WTC11 (cell line): ENCODE results near the gene PTPRN2. TPM values are rescaled to one million over a fixed set of nuclear protein-coding genes. Genes with fewer than 3 reads are reported as not detected.

Experiments used
- ATAC-seq: fragments of 200-7000 bp; cut with Tn5 transposase; 2 replicates; pipeline ENCODE4 v1.10.0; 2021; ENCODE audit warnings: mild to moderate bottlenecking, moderate library complexity
- CTCF ChIA-PET: fragments of 300-600 bp; sonication (Branson Sonifier 250); formaldehyde crosslinking; loops from one replicate; lab custom pipeline; 2021; ENCODE audit warnings: antibody characterized with exemption; lab: Charles Lee
- POLR2A ChIA-PET: fragments of 350-600 bp; sonication (Branson Sonifier 250); formaldehyde crosslinking; loops from one replicate; lab custom pipeline; 2021; ENCODE audit warnings: antibody characterized with exemption; lab: Charles Lee
- DNase-seq: peaks from one replicate; pipeline ENCODE4 v3.0.0; 2021; ENCODE audit warnings: low spot score
- H3K27ac Mint-ChIP-seq: 2 replicates; pipeline ENCODE4 v1.8.0; 2021; ENCODE audit warnings: mixed read lengths
- H3K27me3 Mint-ChIP-seq: 2 replicates; pipeline ENCODE4 v1.8.0; 2021; ENCODE audit warnings: low read depth, mild to moderate bottlenecking, moderate library complexity, mixed read lengths
- H3K36me3 Mint-ChIP-seq: 2 replicates; pipeline ENCODE4 v1.8.0; 2021; ENCODE audit warnings: mixed read lengths
- H3K4me1 Mint-ChIP-seq: 2 replicates; pipeline ENCODE4 v1.8.0; 2022; ENCODE audit warnings: mixed read lengths
- H3K4me3 Mint-ChIP-seq: 2 replicates; pipeline ENCODE4 v1.8.0; 2021; ENCODE audit warnings: mild to moderate bottlenecking, moderate library complexity, mixed read lengths
- H3K9me3 Mint-ChIP-seq: 2 replicates; pipeline ENCODE4 v1.8.0; 2021; ENCODE audit warnings: mixed read lengths
- ARID4B ChIP-seq: sonication (generic); formaldehyde crosslinking; IDR thresholded peaks from 2 replicates; pipeline ENCODE4 v1.8.0; 2023; ENCODE audit warnings: missing genetic modification reagents, mild to moderate bottlenecking, borderline replicate concordance
- ELF4 ChIP-seq: sonication (generic); formaldehyde crosslinking; IDR thresholded peaks from 2 replicates; pipeline ENCODE4 v1.8.1; 2022; ENCODE audit warnings: low read depth, mild to moderate bottlenecking, moderate library complexity, missing genetic modification reagents
- EMX1 ChIP-seq: fragments of 250-450 bp; sonication (Bioruptor Pico); IDR thresholded peaks from 2 replicates; pipeline ENCODE4 v1.8.0; 2021; ENCODE audit warnings: mild to moderate bottlenecking
- ESRRA ChIP-seq: sonication (generic); formaldehyde crosslinking; IDR thresholded peaks from 2 replicates; pipeline ENCODE4 v1.8.1; 2022; ENCODE audit warnings: mild to moderate bottlenecking, missing genetic modification reagents, borderline replicate concordance
- FOXJ3 ChIP-seq: sonication (generic); formaldehyde crosslinking; IDR thresholded peaks from 2 replicates; pipeline ENCODE4 v1.9.0; 2021; ENCODE audit warnings: missing genetic modification reagents, mild to moderate bottlenecking, borderline replicate concordance
- FOXK1 ChIP-seq: sonication (generic); formaldehyde crosslinking; IDR thresholded peaks from 2 replicates; pipeline ENCODE4 v1.8.0; 2022; ENCODE audit warnings: mild to moderate bottlenecking, moderate library complexity, missing genetic modification reagents
- GABPB1 ChIP-seq: sonication (generic); formaldehyde crosslinking; IDR thresholded peaks from 2 replicates; pipeline ENCODE4 v1.8.1; 2023; ENCODE audit warnings: mild to moderate bottlenecking, missing genetic modification reagents
- IRF2 ChIP-seq: sonication (generic); formaldehyde crosslinking; IDR thresholded peaks from 2 replicates; pipeline ENCODE4 v1.8.0; 2022; ENCODE audit warnings: low read depth, missing genetic modification reagents, borderline replicate concordance
- JAZF1 ChIP-seq: fragments of 250-450 bp; sonication (Bioruptor Pico); IDR thresholded peaks from 2 replicates; pipeline ENCODE4 v1.9.0; 2021; ENCODE audit warnings: moderate library complexity, mild to moderate bottlenecking, inconsistent platforms
- JUN ChIP-seq: sonication (generic); formaldehyde crosslinking; IDR thresholded peaks from 2 replicates; pipeline ENCODE4 v1.8.0; 2023; ENCODE audit warnings: mild to moderate bottlenecking, missing genetic modification reagents
- KAT7 ChIP-seq: sonication (generic); formaldehyde crosslinking; IDR thresholded peaks from 2 replicates; pipeline ENCODE4 v1.8.1; 2023; ENCODE audit warnings: missing genetic modification reagents, mild to moderate bottlenecking, borderline replicate concordance
- MYBL2 ChIP-seq: sonication (generic); formaldehyde crosslinking; IDR thresholded peaks from 2 replicates; pipeline ENCODE4 v1.8.1; 2023; ENCODE audit warnings: mild to moderate bottlenecking, moderate library complexity, missing genetic modification reagents
- SMAD4 ChIP-seq: sonication (generic); formaldehyde crosslinking; IDR thresholded peaks from 2 replicates; pipeline ENCODE4 v1.8.0; 2022; ENCODE audit warnings: mild to moderate bottlenecking, missing genetic modification reagents
- ZBTB21 ChIP-seq: sonication (generic); formaldehyde crosslinking; IDR thresholded peaks from 2 replicates; pipeline ENCODE4 v1.8.1; 2023; ENCODE audit warnings: mild to moderate bottlenecking, missing genetic modification reagents, borderline replicate concordance
- ZMAT4 ChIP-seq: fragments of 250-450 bp; sonication (Bioruptor Pico); IDR thresholded peaks from 2 replicates; pipeline ENCODE4 v1.9.0; 2021; ENCODE audit warnings: mild to moderate bottlenecking
- ZNF121 ChIP-seq: sonication (generic); formaldehyde crosslinking; IDR thresholded peaks from 2 replicates; pipeline ENCODE4 v1.8.0; 2023; ENCODE audit warnings: missing genetic modification reagents
- ZNF263 ChIP-seq: sonication (generic); formaldehyde crosslinking; IDR thresholded peaks from 2 replicates; pipeline ENCODE4 v1.8.1; 2022; ENCODE audit warnings: low read depth, mild to moderate bottlenecking, moderate library complexity, missing genetic modification reagents
- total RNA-seq: library from RNA; stranded (reverse); gene quantifications from 3 replicates; pipeline ENCODE4 v1.2.3, GENCODE V29; 2021
- TF ChIP-seq, protein P1 (sequence below): sonication (generic); formaldehyde crosslinking; IDR thresholded peaks from 2 replicates; pipeline ENCODE4 v1.8.1; 2023; ENCODE audit warnings: mild to moderate bottlenecking, missing genetic modification reagents, moderate library complexity
- TF ChIP-seq, protein P2 (sequence below): sonication (generic); formaldehyde crosslinking; IDR thresholded peaks from 2 replicates; pipeline ENCODE4 v1.8.1; 2023; ENCODE audit warnings: mild to moderate bottlenecking, missing genetic modification reagents, borderline replicate concordance
- TF ChIP-seq, protein P3 (sequence below): fragments of 250-450 bp; sonication (Bioruptor Pico); conservative IDR thresholded peaks from 2 replicates; pipeline ENCODE4 v1.9.0; 2021; ENCODE audit warnings: mild to moderate bottlenecking
- TF ChIP-seq, protein P4 (sequence below): sonication (generic); formaldehyde crosslinking; IDR thresholded peaks from 2 replicates; pipeline ENCODE4 v1.8.0; 2022; ENCODE audit warnings: mild to moderate bottlenecking, missing genetic modification reagents
- TF ChIP-seq, protein P5 (sequence below): sonication (generic); formaldehyde crosslinking; IDR thresholded peaks from 2 replicates; pipeline ENCODE4 v1.8.1; 2023; ENCODE audit warnings: mild to moderate bottlenecking, missing genetic modification reagents

Gene PTPRN2
- total RNA-seq, 1 experiment from 2014 or later: 4.7 TPM

GRCh38 chr7:157537056-157537455, 1050.6 kb downstream of the PTPRN2 start:
- ATAC-seq (no peak), DNase-seq (no peak)
- Mint-ChIP-seq H3K4me3 (no peak overlapping the region), H3K9me3 (peaks cover 19% of the 10 kb centered on the region), H3K27me3 (peaks cover 6% of the 10 kb centered on the region), H3K36me3 (peaks cover 6% of the 10 kb centered on the region; the same call in 1 of the 2 replicates), H3K4me1 (no peaks in the 10 kb centered on the region), H3K27ac (no peak overlapping the region)
- CTCF ChIA-PET: no interaction called here
- POLR2A ChIA-PET: no interaction called here
- no peak for TF ChIP-seq KAT7 (CRISPR knock-in tag)
- TF ChIP-seq EMX1 (CRISPR knock-in tag): no peak
- TF ChIP-seq, protein P1, sequence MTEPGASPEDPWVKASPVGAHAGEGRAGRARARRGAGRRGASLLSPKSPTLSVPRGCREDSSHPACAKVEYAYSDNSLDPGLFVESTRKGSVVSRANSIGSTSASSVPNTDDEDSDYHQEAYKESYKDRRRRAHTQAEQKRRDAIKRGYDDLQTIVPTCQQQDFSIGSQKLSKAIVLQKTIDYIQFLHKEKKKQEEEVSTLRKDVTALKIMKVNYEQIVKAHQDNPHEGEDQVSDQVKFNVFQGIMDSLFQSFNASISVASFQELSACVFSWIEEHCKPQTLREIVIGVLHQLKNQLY (CRISPR knock-in tag): no peak
- no peak for TF ChIP-seq ESRRA (CRISPR knock-in tag)
- TF ChIP-seq SMAD4: no peak
- no peak for TF ChIP-seq IRF2
- TF ChIP-seq FOXK1 (CRISPR knock-in tag): no peak
- TF ChIP-seq ARID4B (CRISPR knock-in tag): no peak
- no peak for TF ChIP-seq ZNF263 (CRISPR knock-in tag)
- TF ChIP-seq, protein P2, sequence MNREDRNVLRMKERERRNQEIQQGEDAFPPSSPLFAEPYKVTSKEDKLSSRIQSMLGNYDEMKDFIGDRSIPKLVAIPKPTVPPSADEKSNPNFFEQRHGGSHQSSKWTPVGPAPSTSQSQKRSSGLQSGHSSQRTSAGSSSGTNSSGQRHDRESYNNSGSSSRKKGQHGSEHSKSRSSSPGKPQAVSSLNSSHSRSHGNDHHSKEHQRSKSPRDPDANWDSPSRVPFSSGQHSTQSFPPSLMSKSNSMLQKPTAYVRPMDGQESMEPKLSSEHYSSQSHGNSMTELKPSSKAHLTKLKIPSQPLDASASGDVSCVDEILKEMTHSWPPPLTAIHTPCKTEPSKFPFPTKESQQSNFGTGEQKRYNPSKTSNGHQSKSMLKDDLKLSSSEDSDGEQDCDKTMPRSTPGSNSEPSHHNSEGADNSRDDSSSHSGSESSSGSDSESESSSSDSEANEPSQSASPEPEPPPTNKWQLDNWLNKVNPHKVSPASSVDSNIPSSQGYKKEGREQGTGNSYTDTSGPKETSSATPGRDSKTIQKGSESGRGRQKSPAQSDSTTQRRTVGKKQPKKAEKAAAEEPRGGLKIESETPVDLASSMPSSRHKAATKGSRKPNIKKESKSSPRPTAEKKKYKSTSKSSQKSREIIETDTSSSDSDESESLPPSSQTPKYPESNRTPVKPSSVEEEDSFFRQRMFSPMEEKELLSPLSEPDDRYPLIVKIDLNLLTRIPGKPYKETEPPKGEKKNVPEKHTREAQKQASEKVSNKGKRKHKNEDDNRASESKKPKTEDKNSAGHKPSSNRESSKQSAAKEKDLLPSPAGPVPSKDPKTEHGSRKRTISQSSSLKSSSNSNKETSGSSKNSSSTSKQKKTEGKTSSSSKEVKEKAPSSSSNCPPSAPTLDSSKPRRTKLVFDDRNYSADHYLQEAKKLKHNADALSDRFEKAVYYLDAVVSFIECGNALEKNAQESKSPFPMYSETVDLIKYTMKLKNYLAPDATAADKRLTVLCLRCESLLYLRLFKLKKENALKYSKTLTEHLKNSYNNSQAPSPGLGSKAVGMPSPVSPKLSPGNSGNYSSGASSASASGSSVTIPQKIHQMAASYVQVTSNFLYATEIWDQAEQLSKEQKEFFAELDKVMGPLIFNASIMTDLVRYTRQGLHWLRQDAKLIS (CRISPR knock-in tag): no peak
- TF ChIP-seq MYBL2 (CRISPR knock-in tag): no peak
- TF ChIP-seq, protein P3, sequence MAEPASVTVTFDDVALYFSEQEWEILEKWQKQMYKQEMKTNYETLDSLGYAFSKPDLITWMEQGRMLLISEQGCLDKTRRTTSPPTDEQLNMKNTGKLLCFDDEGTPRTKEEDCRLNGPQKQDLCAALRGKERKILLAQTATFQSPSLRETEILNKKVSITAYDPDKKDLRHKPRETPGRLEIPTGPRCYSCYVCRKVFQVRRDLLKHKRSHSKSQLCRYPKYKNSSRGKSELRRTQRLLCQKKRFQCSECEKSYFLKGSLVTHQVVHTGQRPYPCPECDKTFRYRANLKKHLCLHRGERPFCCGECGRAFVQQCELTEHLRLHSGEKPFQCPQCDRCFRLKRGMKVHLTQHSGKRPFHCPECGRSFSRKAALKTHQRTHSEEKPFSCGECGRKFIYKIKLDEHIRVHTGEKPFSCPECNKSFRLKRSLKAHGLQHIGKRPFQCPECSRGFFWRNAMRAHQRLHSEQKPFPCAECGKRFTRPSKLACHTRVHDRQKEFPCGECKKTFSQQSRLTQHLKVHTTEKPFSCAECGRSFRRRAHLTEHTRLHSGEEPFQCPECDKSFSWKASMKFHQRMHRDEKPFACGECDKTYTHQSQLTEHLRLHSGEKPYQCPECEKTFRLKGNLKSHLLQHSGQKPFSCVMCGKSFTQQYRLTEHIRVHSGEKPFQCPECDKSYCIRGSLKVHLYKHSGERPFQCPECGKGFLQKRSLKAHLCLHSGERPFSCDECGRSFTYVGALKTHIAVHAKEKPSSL (CRISPR knock-in tag): no peak
- no peak for TF ChIP-seq JUN
- TF ChIP-seq, protein P4, sequence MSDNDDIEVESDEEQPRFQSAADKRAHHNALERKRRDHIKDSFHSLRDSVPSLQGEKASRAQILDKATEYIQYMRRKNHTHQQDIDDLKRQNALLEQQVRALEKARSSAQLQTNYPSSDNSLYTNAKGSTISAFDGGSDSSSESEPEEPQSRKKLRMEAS (CRISPR knock-in tag): no peak
- TF ChIP-seq, all 79 proteins: peak for 0

GRCh38 chr7:157532068-157532467, 1055.6 kb downstream of the PTPRN2 start:
- Mint-ChIP-seq H3K4me3 (no peak overlapping the region), H3K36me3 (peaks cover 6% of the 10 kb centered on the region; the same call in 1 of the 2 replicates), H3K27ac (no peak overlapping the region), H3K4me1 (no peaks in the 10 kb centered on the region), H3K27me3 (peaks cover 3% of the 10 kb centered on the region; the same call in 1 of the 2 replicates), H3K9me3 (peaks cover 32% of the 10 kb centered on the region)
- CTCF ChIA-PET: no interaction called here
- DNase-seq (no peak), ATAC-seq (no peak)
- POLR2A ChIA-PET: no interaction called here
- TF ChIP-seq ZBTB21: no peak
- no peak for TF ChIP-seq ZNF263 (CRISPR knock-in tag)
- no peak for TF ChIP-seq ZNF121
- no peak for TF ChIP-seq FOXJ3 (CRISPR knock-in tag)
- no peak for TF ChIP-seq JAZF1 (CRISPR knock-in tag)
- no peak for TF ChIP-seq KAT7 (CRISPR knock-in tag)
- TF ChIP-seq, protein P5, sequence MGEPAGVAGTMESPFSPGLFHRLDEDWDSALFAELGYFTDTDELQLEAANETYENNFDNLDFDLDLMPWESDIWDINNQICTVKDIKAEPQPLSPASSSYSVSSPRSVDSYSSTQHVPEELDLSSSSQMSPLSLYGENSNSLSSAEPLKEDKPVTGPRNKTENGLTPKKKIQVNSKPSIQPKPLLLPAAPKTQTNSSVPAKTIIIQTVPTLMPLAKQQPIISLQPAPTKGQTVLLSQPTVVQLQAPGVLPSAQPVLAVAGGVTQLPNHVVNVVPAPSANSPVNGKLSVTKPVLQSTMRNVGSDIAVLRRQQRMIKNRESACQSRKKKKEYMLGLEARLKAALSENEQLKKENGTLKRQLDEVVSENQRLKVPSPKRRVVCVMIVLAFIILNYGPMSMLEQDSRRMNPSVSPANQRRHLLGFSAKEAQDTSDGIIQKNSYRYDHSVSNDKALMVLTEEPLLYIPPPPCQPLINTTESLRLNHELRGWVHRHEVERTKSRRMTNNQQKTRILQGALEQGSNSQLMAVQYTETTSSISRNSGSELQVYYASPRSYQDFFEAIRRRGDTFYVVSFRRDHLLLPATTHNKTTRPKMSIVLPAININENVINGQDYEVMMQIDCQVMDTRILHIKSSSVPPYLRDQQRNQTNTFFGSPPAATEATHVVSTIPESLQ (CRISPR knock-in tag): no peak
- no peak for TF ChIP-seq ZMAT4 (CRISPR knock-in tag)
- no peak for TF ChIP-seq GABPB1
- TF ChIP-seq ELF4: no peak
